ENCODE results near the gene VPS72. TPM values are rescaled to one million over a fixed set of nuclear protein-coding genes. Genes with fewer than 3 reads are reported as not detected.

VPS72 gene
- total and polyA plus RNA-seq, 9 of the 15 experiments (the other 6 are each of a cell fraction or from before 2014, with no cell fraction given): 7.2 to 131 (median 75.7) TPM

DNA sequence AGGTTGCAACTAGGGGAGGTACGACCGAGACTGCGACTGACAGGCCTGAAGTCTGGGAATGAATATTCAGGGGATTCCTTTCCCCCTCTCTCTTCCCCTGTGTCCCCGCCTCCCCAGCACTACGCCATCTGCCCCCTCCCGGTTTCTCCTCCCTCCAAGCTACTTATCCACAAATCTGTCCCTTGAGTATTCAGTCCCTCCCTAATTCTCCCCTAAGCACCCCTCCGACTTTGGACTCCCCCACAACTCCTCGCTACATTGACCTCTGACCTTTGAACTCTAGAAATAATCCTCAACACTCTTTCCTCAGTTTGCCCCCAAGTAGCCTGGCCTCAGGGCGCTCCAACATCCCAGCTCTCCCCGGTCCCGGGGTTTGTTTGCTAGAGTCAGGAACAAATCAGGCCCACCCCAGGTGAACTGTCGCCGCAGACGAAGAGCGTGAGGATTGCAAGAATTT, 24.7 kb downstream of the VPS72 start (continued):
- TF ChIP-seq SAP30 (IDR thresholded peaks at IDR 0.05; ENCODE audit: borderline replicate concordance, insufficient read depth, low read depth, low read length, poor library complexity, severe bottlenecking) (peak; percentile 9), HDAC2 (IDR thresholded peaks at IDR 0.05) (peak; percentile 55; the same call in 1 of the 2 replicates), NR1H2 (CRISPR knock-in tag; IDR thresholded peaks at IDR 0.05) (no peak), THRAP3 (IDR thresholded peaks at IDR 0.05; ENCODE audit: borderline replicate concordance) (peak; percentile 66; the same call in 1 of the 2 replicates), DMBX1 (CRISPR knock-in tag; IDR thresholded peaks at IDR 0.05; ENCODE audit: borderline replicate concordance) (no peak), ARNT (IDR thresholded peaks at IDR 0.05) (no peak), CHD2 (IDR thresholded peaks at IDR 0.05; ENCODE audit: low read depth, low read length) (no peak), MIER1 (IDR thresholded peaks at IDR 0.05; ENCODE audit: low read depth) (peak; percentile 47; the same call in 1 of the 2 replicates), SMARCA4 (IDR thresholded peaks at IDR 0.05) (0 out of 2 replicates have a peak, but pooled peaks have one; percentile 15), MECOM (CRISPR knock-in tag; IDR thresholded peaks at IDR 0.05) (0 out of 2 replicates have a peak, but pooled peaks have one; percentile 18), NR2C1 (IDR thresholded peaks at IDR 0.05) (peak; percentile 99), NR2C1 (tag; IDR thresholded peaks at IDR 0.05) (peak; percentile 99), KDM5B (IDR thresholded peaks at IDR 0.05; ENCODE audit: insufficient replicate concordance, low read depth, low read length) (peak; percentile 32), ZNF232 (CRISPR knock-in tag; IDR thresholded peaks at IDR 0.05) (no peak), HNRNPUL1 (IDR thresholded peaks at IDR 0.05; ENCODE audit: low read length) (no peak), HDAC1 (IDR thresholded peaks at IDR 0.05) (peak in 1 of 2 experiments; percentile 61; a peak in 2 of 4 replicates), ETS2 (tag; IDR thresholded peaks at IDR 0.05; ENCODE audit: borderline replicate concordance, poor library complexity, severe bottlenecking) (no peak)
- TF ChIP-seq, protein P1, sequence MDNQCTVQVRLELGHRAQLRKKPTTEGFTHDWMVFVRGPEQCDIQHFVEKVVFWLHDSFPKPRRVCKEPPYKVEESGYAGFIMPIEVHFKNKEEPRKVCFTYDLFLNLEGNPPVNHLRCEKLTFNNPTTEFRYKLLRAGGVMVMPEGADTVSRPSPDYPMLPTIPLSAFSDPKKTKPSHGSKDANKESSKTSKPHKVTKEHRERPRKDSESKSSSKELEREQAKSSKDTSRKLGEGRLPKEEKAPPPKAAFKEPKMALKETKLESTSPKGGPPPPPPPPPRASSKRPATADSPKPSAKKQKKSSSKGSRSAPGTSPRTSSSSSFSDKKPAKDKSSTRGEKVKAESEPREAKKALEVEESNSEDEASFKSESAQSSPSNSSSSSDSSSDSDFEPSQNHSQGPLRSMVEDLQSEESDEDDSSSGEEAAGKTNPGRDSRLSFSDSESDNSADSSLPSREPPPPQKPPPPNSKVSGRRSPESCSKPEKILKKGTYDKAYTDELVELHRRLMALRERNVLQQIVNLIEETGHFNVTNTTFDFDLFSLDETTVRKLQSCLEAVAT (IDR thresholded peaks at IDR 0.05): peak in 1 of 2 experiments; percentile 75; a peak in 1 of 4 replicates
- TF ChIP-seq, protein P2, sequence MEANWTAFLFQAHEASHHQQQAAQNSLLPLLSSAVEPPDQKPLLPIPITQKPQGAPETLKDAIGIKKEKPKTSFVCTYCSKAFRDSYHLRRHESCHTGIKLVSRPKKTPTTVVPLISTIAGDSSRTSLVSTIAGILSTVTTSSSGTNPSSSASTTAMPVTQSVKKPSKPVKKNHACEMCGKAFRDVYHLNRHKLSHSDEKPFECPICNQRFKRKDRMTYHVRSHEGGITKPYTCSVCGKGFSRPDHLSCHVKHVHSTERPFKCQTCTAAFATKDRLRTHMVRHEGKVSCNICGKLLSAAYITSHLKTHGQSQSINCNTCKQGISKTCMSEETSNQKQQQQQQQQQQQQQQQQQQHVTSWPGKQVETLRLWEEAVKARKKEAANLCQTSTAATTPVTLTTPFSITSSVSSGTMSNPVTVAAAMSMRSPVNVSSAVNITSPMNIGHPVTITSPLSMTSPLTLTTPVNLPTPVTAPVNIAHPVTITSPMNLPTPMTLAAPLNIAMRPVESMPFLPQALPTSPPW (CRISPR knock-in tag; IDR thresholded peaks at IDR 0.05): peak; percentile 56; the same call in 1 of the 2 replicates
- TF ChIP-seq, protein P3, sequence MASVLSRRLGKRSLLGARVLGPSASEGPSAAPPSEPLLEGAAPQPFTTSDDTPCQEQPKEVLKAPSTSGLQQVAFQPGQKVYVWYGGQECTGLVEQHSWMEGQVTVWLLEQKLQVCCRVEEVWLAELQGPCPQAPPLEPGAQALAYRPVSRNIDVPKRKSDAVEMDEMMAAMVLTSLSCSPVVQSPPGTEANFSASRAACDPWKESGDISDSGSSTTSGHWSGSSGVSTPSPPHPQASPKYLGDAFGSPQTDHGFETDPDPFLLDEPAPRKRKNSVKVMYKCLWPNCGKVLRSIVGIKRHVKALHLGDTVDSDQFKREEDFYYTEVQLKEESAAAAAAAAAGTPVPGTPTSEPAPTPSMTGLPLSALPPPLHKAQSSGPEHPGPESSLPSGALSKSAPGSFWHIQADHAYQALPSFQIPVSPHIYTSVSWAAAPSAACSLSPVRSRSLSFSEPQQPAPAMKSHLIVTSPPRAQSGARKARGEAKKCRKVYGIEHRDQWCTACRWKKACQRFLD (CRISPR knock-in tag; IDR thresholded peaks at IDR 0.05): no peak; the same call in 1 of the 2 replicates
- TF ChIP-seq, protein P4, sequence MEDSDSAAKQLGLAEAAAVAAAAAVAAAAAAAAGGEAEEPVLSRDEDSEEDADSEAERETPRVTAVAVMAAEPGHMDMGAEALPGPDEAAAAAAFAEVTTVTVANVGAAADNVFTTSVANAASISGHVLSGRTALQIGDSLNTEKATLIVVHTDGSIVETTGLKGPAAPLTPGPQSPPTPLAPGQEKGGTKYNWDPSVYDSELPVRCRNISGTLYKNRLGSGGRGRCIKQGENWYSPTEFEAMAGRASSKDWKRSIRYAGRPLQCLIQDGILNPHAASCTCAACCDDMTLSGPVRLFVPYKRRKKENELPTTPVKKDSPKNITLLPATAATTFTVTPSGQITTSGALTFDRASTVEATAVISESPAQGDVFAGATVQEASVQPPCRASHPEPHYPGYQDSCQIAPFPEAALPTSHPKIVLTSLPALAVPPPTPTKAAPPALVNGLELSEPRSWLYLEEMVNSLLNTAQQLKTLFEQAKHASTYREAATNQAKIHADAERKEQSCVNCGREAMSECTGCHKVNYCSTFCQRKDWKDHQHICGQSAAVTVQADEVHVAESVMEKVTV (CRISPR knock-in tag; IDR thresholded peaks at IDR 0.05): no peak

Data from K562 (cell line).